Smooth muscle cell (in vitro differentiated cells): ENCODE data around the gene CLCA4. TPM values are rescaled to one million over a fixed set of nuclear protein-coding genes. Genes with fewer than 3 reads are reported as not detected.

ENCODE experiments used
- DNase-seq: peaks from one replicate; lab custom pipeline; 2025; ENCODE audit not compliant: unreplicated experiment; lab: John Stamatoyannopoulos, UW
- H2AFZ ChIP-seq: fragments of 200-600 bp; sonication (generic); 2 replicates; pipeline ENCODE4 v1.6.0; 2016; ENCODE audit warnings: antibody characterized with exemption, low read depth, mild to moderate bottlenecking
- H3F3A ChIP-seq: fragments of 200-600 bp; sonication (generic); 2 replicates; pipeline ENCODE4 v1.6.0; 2017; ENCODE audit warnings: antibody characterized with exemption, low read depth
- H3K27ac ChIP-seq: fragments of 200-600 bp; sonication (generic); 2 replicates; pipeline ENCODE4 v1.5.1; 2016; ENCODE audit warnings: low read depth, mild to moderate bottlenecking
- H3K27me3 ChIP-seq: fragments of 200-600 bp; sonication (generic); 2 replicates; pipeline ENCODE4 v1.6.1; 2016; ENCODE audit warnings: low read depth, mild to moderate bottlenecking
- H3K36me3 ChIP-seq: fragments of 200-600 bp; sonication (generic); 2 replicates; pipeline ENCODE4 v1.5.1; 2016; ENCODE audit warnings: low read depth
- H3K4me1 ChIP-seq: fragments of 200-600 bp; sonication (generic); 2 replicates; pipeline ENCODE4 v1.5.1; 2016; ENCODE audit warnings: low read depth
- H3K4me2 ChIP-seq: fragments of 200-600 bp; sonication (generic); 2 replicates; pipeline ENCODE4 v1.6.0; 2016; ENCODE audit warnings: mild to moderate bottlenecking
- H3K4me3 ChIP-seq: fragments of 200-600 bp; sonication (generic); 2 replicates; pipeline ENCODE4 v1.5.1; 2016; ENCODE audit warnings: mild to moderate bottlenecking
- H3K79me2 ChIP-seq: fragments of 200-600 bp; sonication (generic); 2 replicates; pipeline ENCODE4 v1.6.0; 2016; ENCODE audit warnings: low read depth, mild to moderate bottlenecking
- H3K9ac ChIP-seq: fragments of 200-600 bp; sonication (generic); 2 replicates; pipeline ENCODE4 v1.6.0; 2016; ENCODE audit warnings: low read depth
- H3K9me3 ChIP-seq: fragments of 200-600 bp; sonication (generic); replicated peaks from 2 replicates; pipeline ENCODE4 v1.5.1; 2016; ENCODE audit warnings: low read depth
- H4K20me1 ChIP-seq: fragments of 200-600 bp; sonication (generic); 2 replicates; pipeline ENCODE4 v1.6.0; 2016; ENCODE audit warnings: low read depth
- WGBS: methylation state at CpG from one replicate; pipeline ENCODE4 v1.1.7; 2016; ENCODE audit warnings: low lambda C conversion rate; 5-methylcytosine and 5-hydroxymethylcytosine counted together
- polyA plus RNA-seq: library from polyadenylated mRNA; unstranded; fragments of >200 nt; fragmentation: Nextera tagmentation; extraction: Ambion mirVana; gene quantifications from 2 replicates; pipeline ENCODE4 v1.2.1, GENCODE V29; 2016
- total RNA-seq: library from RNA; depleted of rRNA; stranded (reverse); fragments of >200 nt; gene quantifications from 2 replicates; pipeline ENCODE4 v1.2.3, GENCODE V29; 2014
- TF ChIP-seq, protein P1 (sequence below): fragments of 200-600 bp; sonication (generic); IDR thresholded peaks from 2 replicates; pipeline ENCODE4 v1.5.1; 2017; ENCODE audit warnings: borderline replicate concordance, mild to moderate bottlenecking, antibody characterized with exemption; ENCODE audit not compliant: insufficient read depth, poor library complexity, severe bottlenecking

The CLCA4 gene
- total and polyA plus RNA-seq, 2 experiments from 2014 or later: not detected

DNA sequence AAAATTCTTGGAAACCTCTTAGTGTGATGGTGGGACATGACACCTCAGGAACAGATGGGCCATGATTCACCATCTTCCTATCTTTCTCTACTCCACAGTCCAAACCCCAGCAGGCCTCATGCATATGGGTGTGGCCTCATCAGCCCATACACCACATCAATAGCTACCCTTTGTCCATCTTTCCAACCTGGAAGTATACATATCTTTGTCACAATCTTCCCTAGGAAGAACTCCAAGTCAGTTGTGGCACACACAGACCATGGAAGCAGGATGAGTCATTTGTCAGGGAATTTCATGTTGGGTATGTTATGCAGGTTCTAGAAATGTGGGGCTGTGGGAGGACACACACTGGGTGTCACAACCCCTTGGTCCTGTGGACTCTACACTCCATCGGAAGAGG, 30.5 kb upstream of the CLCA4 start:
- Histone ChIP-seq H3F3A (no peaks in the 10 kb centered on the region), H3K79me2 (no peaks in the 10 kb centered on the region), H3K36me3 (no peaks in the 10 kb centered on the region), H3K4me3 (no peak overlapping the region), H3K9me3 (no peaks in the 10 kb centered on the region), H4K20me1 (no peaks in the 10 kb centered on the region), H3K4me1 (no peaks in the 10 kb centered on the region), H2AFZ (no peak overlapping the region), H3K27ac (no peak overlapping the region), H3K27me3 (no peaks in the 10 kb centered on the region), H3K4me2 (no peak overlapping the region), H3K9ac (no peak overlapping the region)
- WGBS: 85% methylated on average over 1 of the region's 1 CpG
- TF ChIP-seq, protein P1, sequence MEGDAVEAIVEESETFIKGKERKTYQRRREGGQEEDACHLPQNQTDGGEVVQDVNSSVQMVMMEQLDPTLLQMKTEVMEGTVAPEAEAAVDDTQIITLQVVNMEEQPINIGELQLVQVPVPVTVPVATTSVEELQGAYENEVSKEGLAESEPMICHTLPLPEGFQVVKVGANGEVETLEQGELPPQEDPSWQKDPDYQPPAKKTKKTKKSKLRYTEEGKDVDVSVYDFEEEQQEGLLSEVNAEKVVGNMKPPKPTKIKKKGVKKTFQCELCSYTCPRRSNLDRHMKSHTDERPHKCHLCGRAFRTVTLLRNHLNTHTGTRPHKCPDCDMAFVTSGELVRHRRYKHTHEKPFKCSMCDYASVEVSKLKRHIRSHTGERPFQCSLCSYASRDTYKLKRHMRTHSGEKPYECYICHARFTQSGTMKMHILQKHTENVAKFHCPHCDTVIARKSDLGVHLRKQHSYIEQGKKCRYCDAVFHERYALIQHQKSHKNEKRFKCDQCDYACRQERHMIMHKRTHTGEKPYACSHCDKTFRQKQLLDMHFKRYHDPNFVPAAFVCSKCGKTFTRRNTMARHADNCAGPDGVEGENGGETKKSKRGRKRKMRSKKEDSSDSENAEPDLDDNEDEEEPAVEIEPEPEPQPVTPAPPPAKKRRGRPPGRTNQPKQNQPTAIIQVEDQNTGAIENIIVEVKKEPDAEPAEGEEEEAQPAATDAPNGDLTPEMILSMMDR: no peak
- no peak for DNase-seq

DNA sequence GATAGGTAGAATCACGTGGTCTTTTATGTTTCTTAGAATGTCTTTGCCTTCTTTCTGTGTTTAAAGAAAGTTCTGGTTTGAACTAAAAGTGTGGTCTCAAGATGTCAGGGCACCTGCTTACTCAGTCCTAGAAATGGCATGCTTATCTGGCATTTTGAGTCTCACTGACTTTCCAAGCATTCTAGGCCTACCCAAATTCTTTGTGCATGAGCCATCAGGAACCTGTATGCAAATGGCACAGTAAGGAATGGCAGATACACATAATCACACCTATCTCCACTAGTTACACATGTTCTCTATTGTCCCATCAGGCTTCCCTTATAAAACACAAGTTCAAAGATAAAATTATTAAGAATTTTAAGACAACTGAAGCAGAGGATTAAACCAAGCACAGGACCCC, 29.5 kb upstream of the CLCA4 start:
- no peaks in the 10 kb centered on the region for H3K4me1 ChIP-seq
- H4K20me1 ChIP-seq: no peaks in the 10 kb centered on the region
- H3K4me3 ChIP-seq: no peak overlapping the region
- H3K9ac ChIP-seq: no peak overlapping the region
- WGBS: 67% methylated on average over 1 of the region's 1 CpG
- no peaks in the 10 kb centered on the region for H3F3A ChIP-seq
- no peaks in the 10 kb centered on the region for H3K9me3 ChIP-seq
- no peaks in the 10 kb centered on the region for H3K79me2 ChIP-seq
- TF ChIP-seq, protein P1: no peak
- H3K27ac ChIP-seq: peak overlapping the region; percentile 34
- H3K4me2 ChIP-seq: no peak overlapping the region
- no peak overlapping the region for H2AFZ ChIP-seq
- no peak for DNase-seq
- H3K27me3 ChIP-seq: no peaks in the 10 kb centered on the region
- H3K36me3 ChIP-seq: no peaks in the 10 kb centered on the region

DNA sequence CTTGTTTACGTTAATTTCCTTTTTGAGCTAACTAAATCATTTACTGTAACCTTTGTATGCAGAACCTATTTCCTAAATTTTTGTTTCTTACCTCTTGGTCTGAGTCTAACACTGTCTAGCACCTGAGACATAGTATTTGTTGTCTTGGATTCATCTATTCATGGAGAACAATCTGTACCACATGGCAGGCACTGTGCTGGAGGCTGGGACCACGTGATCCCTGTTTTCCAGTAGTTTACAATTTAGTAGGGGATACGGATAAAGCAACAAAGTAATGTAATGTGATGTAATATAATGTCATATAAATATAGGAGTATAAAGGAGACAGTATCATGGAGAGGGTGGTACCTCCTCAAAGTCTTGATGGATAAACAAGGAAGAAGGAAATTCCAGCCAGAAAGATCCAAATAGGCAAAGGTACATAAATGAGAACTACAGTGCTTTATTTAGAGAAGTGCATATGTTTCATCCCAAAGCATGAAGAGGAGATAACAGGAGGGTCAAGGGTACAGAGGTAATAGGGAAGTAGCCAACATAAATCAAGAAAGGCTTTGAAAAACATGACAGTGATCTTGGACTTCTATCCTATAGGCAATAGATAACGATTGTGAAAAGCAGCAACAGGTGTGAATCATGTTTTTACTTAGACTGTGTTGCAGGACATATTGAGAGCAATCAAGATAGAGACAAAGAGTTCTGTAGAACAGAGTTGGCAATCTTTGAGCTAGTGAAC, 25.9 kb upstream of the CLCA4 start:
- WGBS: 94% methylated on average over 4 of the region's 4 CpGs

More for the DNA sequence above, 25.9 kb upstream of the CLCA4 start:
- H3F3A ChIP-seq: no peaks in the 10 kb centered on the region
- no peak overlapping the region for H3K4me2 ChIP-seq
- TF ChIP-seq, protein P1: no peak
- H3K9ac ChIP-seq: no peak overlapping the region
- H3K27me3 ChIP-seq: no peaks in the 10 kb centered on the region
- H3K4me3 ChIP-seq: no peak overlapping the region
- H3K79me2 ChIP-seq: no peaks in the 10 kb centered on the region
- no peaks in the 10 kb centered on the region for H4K20me1 ChIP-seq
- no peaks in the 10 kb centered on the region for H3K9me3 ChIP-seq
- DNase-seq: no peak
- no peaks in the 10 kb centered on the region for H3K4me1 ChIP-seq
- H2AFZ ChIP-seq: no peak overlapping the region
- H3K36me3 ChIP-seq: no peaks in the 10 kb centered on the region
- no peak overlapping the region for H3K27ac ChIP-seq
